DND-41 (cell line): ENCODE data around the gene LCN2.

Experiments
- ATAC-seq: fragments of 200-7000 bp; cut with Tn5 transposase; 3 replicates; pipeline ENCODE4 v1.9.1; 2021; ENCODE audit warnings: low read depth; ENCODE audit not compliant: insufficient read depth
- DNase-seq: peaks from one replicate; pipeline ENCODE4 v3.0.0-alpha.2; 2020
- H2AFZ ChIP-seq: 2 replicates; pipeline ENCODE4 v1.6.0; 2012; ENCODE audit warnings: low read depth, low read length
- H3K27ac ChIP-seq: 2 replicates; pipeline ENCODE4 v1.5.1; 2012; ENCODE audit warnings: low read length, inconsistent platforms
- H3K27me3 ChIP-seq: fragments of 200-600 bp; sonication (generic); 2 replicates; pipeline ENCODE4 v1.6.0; 2012; ENCODE audit warnings: low read length, mild to moderate bottlenecking, inconsistent platforms; ENCODE audit not compliant: insufficient read depth, poor library complexity
- H3K36me3 ChIP-seq: 2 replicates; pipeline ENCODE4 v1.5.1; 2012; ENCODE audit warnings: low read length, inconsistent platforms; ENCODE audit not compliant: insufficient read depth
- H3K4me1 ChIP-seq: 2 replicates; pipeline ENCODE4 v1.5.1; 2012; ENCODE audit warnings: mild to moderate bottlenecking, low read length; ENCODE audit not compliant: insufficient read depth
- H3K4me2 ChIP-seq: 2 replicates; pipeline ENCODE4 v1.6.0; 2012; ENCODE audit warnings: mild to moderate bottlenecking, moderate library complexity, low read length, inconsistent platforms; ENCODE audit not compliant: insufficient read depth
- H3K4me3 ChIP-seq, 2 experiments: fragments of 200-600 bp in 1 of 2; shearing (Covaris generic) in 1 of 2; 2 replicates each; pipeline ENCODE4 v1.5.1; 2012 to 2016; ENCODE audit warnings: inconsistent platforms in 2 of 2, low read length in 2 of 2, mild to moderate bottlenecking in 2 of 2, low read depth in 1 of 2, moderate library complexity in 1 of 2
- H3K79me2 ChIP-seq: 2 replicates; pipeline ENCODE4 v1.6.0; 2012; ENCODE audit warnings: low read length, inconsistent platforms; ENCODE audit not compliant: insufficient read depth
- H3K9ac ChIP-seq: 2 replicates; pipeline ENCODE4 v1.6.0; 2012; ENCODE audit warnings: low read depth, mild to moderate bottlenecking, inconsistent platforms, low read length, moderate library complexity
- H3K9me3 ChIP-seq: 2 replicates; pipeline ENCODE4 v1.5.1; 2012; ENCODE audit warnings: low read length, moderate library complexity, mild to moderate bottlenecking, inconsistent platforms; ENCODE audit not compliant: insufficient read depth, severe bottlenecking
- H4K20me1 ChIP-seq: 2 replicates; pipeline ENCODE4 v1.6.0; 2012; ENCODE audit warnings: low read length; ENCODE audit not compliant: insufficient read depth
- CTCF ChIP-seq: IDR thresholded peaks from 2 replicates; pipeline ENCODE4 v1.5.1; 2012; ENCODE audit warnings: borderline replicate concordance, low read length, moderate library complexity, mild to moderate bottlenecking; ENCODE audit not compliant: poor library complexity, severe bottlenecking; ENCODE audit errors: extremely low read depth
- EZH2 ChIP-seq: IDR thresholded peaks from 3 replicates; pipeline ENCODE4 v1.6.1; 2012; ENCODE audit warnings: borderline replicate concordance, low read depth, mild to moderate bottlenecking, moderate library complexity, low read length, inconsistent platforms; ENCODE audit not compliant: severe bottlenecking

Gene LCN2

GRCh38 chr9:128105538-128106175 lies 43.6 kb upstream of the LCN2 start:
- no peak overlapping the region for H3K4me3 ChIP-seq
- ATAC-seq: no peak
- H3K79me2 ChIP-seq: no peaks in the 10 kb centered on the region; the same call in 1 of the 2 replicates
- H3K9ac ChIP-seq: no peak overlapping the region
- no peak overlapping the region for H3K4me2 ChIP-seq
- no peaks in the 10 kb centered on the region for H3K27me3 ChIP-seq
- no peaks in the 10 kb centered on the region; the same call in 1 of the 2 replicates for H4K20me1 ChIP-seq
- H3K9me3 ChIP-seq: no peaks in the 10 kb centered on the region
- no peak overlapping the region for H2AFZ ChIP-seq
- no peak for DNase-seq
- H3K36me3 ChIP-seq: peaks cover 68% of the 10 kb centered on the region
- H3K4me1 ChIP-seq: peaks cover 39% of the 10 kb centered on the region
- no peak for TF ChIP-seq CTCF
- TF ChIP-seq EZH2: no peak
- H3K27ac ChIP-seq: peak overlapping the region; percentile 46; the same call in 1 of the 2 replicates

- no peak for TF ChIP-seq EZH2
- TF ChIP-seq CTCF: peak; percentile 31
- DNase-seq: peak; percentile 27
- Histone ChIP-seq H3K79me2 (no peaks in the 10 kb centered on the region), H3K9ac (no peak overlapping the region), H3K27me3 (no peaks in the 10 kb centered on the region), H3K4me1 (peaks cover 32% of the 10 kb centered on the region), H2AFZ (no peak overlapping the region), H3K27ac (peak overlapping the region; percentile 55), H3K4me2 (no peak overlapping the region), H3K4me3 (no peak overlapping the region), H3K9me3 (no peaks in the 10 kb centered on the region), H4K20me1 (no peaks in the 10 kb centered on the region; the same call in 1 of the 2 replicates), H3K36me3 (peaks cover 61% of the 10 kb centered on the region)
- no peak for ATAC-seq
Observed at GRCh38 chr9:128106181-128106939, 42.9 kb upstream of the LCN2 start.

- Histone ChIP-seq H3K27me3 (no peaks in the 10 kb centered on the region), H2AFZ (no peak overlapping the region), H3K4me1 (peaks cover 26% of the 10 kb centered on the region), H4K20me1 (no peaks in the 10 kb centered on the region; the same call in 1 of the 2 replicates), H3K9me3 (no peaks in the 10 kb centered on the region), H3K9ac (no peak overlapping the region), H3K27ac (no peak overlapping the region; the same call in 1 of the 2 replicates), H3K4me3 (no peak overlapping the region), H3K36me3 (peaks cover 56% of the 10 kb centered on the region), H3K4me2 (no peak overlapping the region), H3K79me2 (no peaks in the 10 kb centered on the region)
- ATAC-seq: no peak
- TF ChIP-seq EZH2 (no peak), CTCF (no peak)
- no peak for DNase-seq
Observed at GRCh38 chr9:128106940-128107467, 42.2 kb upstream of the LCN2 start.
